IPS-20b (cell line): ENCODE results near the gene ELMOD3.
A peak's percentile ranks its signal among the peaks of the same experiment; 100 is the strongest.
"Not testable (repeated sequence)": the region's sequence is repeated elsewhere in the genome, so short reads cannot be mapped to it uniquely, and the experiment has no call there.

Source experiments
- H3K27ac ChIP-seq: one replicate; pipeline ENCODE4 v1.5.1; 2013; ENCODE audit warnings: low read length
- H3K27me3 ChIP-seq: 2 replicates; pipeline ENCODE4 v1.6.1; 2013; ENCODE audit warnings: mild to moderate bottlenecking, low read length, inconsistent platforms; ENCODE audit not compliant: insufficient read depth
- H3K36me3 ChIP-seq: 2 replicates; pipeline ENCODE4 v1.6.1; 2013; ENCODE audit warnings: low read depth, mild to moderate bottlenecking, inconsistent platforms, low read length, moderate library complexity; ENCODE audit not compliant: insufficient read depth
- H3K4me1 ChIP-seq: 2 replicates; pipeline ENCODE4 v1.6.1; 2013; ENCODE audit warnings: mild to moderate bottlenecking, control low read depth, inconsistent platforms, low read length, moderate library complexity; ENCODE audit not compliant: insufficient read depth
- H3K4me3 ChIP-seq: 2 replicates; pipeline ENCODE4 v1.5.1; 2013; ENCODE audit warnings: mild to moderate bottlenecking, low read length, inconsistent platforms
- H3K9ac ChIP-seq: 2 replicates; pipeline ENCODE4 v1.6.1; 2013; ENCODE audit warnings: low read depth, mild to moderate bottlenecking, inconsistent platforms, low read length, moderate library complexity
- H3K9me3 ChIP-seq: 2 replicates; pipeline ENCODE4 v1.6.1; 2013; ENCODE audit warnings: mild to moderate bottlenecking, low read depth, low read length, inconsistent platforms; ENCODE audit not compliant: insufficient read depth

The ELMOD3 gene

DNA sequence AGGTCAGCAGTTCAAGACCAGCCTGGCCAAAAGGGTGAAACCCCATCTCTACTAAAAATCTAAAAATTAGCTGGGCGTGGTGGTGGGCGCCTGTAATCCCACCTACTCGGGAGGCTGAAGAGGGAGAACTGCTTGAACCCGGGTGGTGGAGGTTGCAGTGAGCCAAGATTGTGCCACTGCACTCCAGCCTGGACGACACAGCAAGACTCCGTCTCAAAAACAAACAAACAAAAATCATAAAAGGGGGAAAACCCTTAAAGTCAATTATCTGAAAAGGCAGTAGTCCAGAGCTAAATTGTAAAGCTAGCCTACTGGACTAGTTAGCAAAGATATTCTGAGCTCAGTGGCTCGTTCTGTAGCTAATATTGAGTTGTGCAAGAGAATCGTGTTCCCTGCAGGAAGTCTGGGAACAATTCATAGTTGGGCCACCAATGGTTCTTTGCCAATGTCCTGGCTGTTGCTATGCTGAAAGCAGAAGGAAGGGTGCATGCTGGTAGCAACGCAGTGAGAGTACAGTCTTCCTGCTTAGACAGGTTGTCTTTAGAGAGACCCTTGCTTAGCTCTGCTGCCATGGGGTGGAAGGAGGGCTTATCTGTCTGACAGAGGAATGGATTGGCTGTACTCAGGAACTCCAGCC, 31.1 kb upstream of the ELMOD3 start:
- Histone ChIP-seq H3K4me3 (no peak overlapping the region), H3K9ac (no peak overlapping the region), H3K4me1 (peaks cover 12% of the 10 kb centered on the region), H3K36me3 (peaks cover 78% of the 10 kb centered on the region), H3K27ac (no peak overlapping the region), H3K27me3 (no peaks in the 10 kb centered on the region), H3K9me3 (no peaks in the 10 kb centered on the region)

- not testable (repeated sequence) for H3K9ac ChIP-seq, H3K9me3 ChIP-seq, H3K4me3 ChIP-seq, H3K27me3 ChIP-seq, H3K27ac ChIP-seq
- Histone ChIP-seq H3K36me3 (peaks cover 73% of the 10 kb centered on the region), H3K4me1 (peaks cover 12% of the 10 kb centered on the region)
Observed at GRCh38 chr2:85323988-85324367, 30.6 kb upstream of the ELMOD3 start.

DNA sequence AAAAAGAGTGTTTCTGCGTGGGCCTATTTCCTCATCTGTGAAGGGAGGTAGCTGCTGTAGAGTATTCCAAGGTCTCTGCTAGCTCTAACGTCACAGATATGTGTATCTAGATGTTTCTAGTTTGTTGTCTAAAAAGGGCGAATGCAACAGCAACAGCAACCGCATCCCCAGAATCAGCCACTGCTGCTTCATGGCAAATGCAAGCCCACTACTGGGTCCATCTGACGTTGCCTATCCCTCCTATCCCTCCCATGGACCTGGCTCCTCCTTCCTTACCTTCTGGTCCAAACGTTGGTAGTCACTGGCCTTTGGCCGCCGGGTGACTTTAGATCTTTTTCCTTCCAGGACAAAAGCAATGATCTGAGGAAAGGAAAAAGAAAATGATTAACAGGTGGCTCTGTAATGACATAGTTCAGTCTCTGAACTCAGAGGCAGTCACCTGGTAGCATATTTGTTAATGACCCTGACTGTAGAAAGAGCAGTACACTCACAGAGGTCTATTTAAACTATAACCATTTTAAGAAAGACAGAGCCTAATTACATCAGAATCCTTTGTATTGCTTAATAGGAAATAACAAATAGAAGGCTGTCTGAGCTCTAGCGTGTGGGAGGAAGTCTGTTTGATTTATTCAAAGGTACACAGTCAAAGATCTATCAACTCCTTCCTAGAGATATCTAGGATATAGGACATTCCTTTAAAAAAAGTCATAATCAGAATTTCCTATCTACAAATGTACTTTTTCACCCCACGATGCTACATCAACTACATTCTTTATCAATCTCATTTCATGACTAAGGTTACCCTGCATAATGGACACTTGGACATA, 29.7 kb upstream of the ELMOD3 start:
- no peaks in the 10 kb centered on the region for H3K9me3 ChIP-seq
- no peak overlapping the region for H3K9ac ChIP-seq
- peaks cover 66% of the 10 kb centered on the region for H3K36me3 ChIP-seq
- peaks cover 12% of the 10 kb centered on the region for H3K4me1 ChIP-seq
- no peak overlapping the region for H3K27ac ChIP-seq
- H3K27me3 ChIP-seq = no peaks in the 10 kb centered on the region
- H3K4me3 ChIP-seq = peak overlapping the region; percentile 46

DNA sequence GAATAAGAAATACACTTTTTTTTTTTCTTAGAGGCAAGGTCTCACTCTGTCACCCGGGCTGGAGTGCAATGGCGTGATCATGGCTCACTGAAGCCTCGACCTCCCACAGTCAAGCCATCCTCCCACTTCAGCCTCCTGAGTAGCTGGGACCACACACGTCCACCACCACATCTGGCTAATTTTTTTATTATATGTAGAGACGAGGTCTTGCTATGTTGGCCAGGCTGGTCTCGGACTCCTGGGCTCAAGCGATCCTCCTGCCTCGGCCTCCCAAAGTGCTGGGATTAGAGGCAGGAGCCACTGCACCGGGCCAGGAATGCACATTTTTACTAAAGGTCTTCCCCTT, 29.1 kb upstream of the ELMOD3 start:
- peaks cover 60% of the 10 kb centered on the region for H3K36me3 ChIP-seq
- H3K27ac ChIP-seq = no peak overlapping the region
- H3K9ac ChIP-seq = no peak overlapping the region
- H3K9me3 ChIP-seq = no peaks in the 10 kb centered on the region
- H3K4me1 ChIP-seq = peaks cover 12% of the 10 kb centered on the region
- H3K27me3 ChIP-seq = no peaks in the 10 kb centered on the region
- peak overlapping the region; percentile 81 for H3K4me3 ChIP-seq

DNA sequence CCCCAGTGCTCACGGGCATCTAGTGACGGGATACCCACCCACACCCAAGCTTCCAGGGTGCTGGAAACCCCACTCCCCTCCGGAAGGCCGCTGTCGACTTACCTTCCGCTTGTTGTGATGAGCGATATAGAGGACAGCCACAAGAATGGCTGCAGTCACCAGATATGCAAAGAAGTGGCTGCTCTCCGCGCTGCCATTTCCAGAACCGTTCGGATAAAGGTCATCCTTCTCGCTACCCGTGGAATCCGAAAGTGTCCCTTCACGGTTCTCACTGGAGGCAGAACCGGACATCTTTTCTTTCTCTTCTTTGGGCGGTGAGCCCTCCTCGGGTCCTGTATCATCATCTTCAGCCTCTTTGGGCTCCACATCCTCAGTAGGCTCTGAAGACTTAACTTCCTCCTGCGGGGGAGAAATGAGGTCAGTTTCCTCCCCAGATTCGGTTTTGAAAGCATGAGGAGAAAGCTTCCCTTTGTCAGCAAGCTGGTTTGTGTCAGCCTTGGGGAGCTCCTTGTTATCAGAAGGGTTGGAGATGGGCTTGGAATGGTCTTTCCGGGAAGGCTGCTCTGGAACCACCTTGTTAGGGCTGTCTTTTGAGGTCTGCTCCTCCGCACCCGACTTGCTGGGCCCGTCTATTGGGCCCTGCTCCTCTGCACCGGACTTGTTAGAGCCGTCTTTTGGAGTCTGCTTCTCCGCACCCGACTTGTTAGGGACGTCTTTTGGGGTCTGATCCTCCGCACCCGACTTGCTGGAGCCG, 28.0 kb upstream of the ELMOD3 start:
- H3K4me1 ChIP-seq = peaks cover 12% of the 10 kb centered on the region
- H3K36me3 ChIP-seq = peaks cover 48% of the 10 kb centered on the region
- H3K27ac ChIP-seq = no peak overlapping the region

GRCh38 chr2:85327160-85327821, 27.3 kb upstream of the ELMOD3 start:
- Histone ChIP-seq H3K9ac (peak overlapping the region; percentile 93), H3K4me1 (peaks cover 12% of the 10 kb centered on the region), H3K27me3 (no peaks in the 10 kb centered on the region), H3K27ac (no peak overlapping the region), H3K9me3 (no peaks in the 10 kb centered on the region), H3K36me3 (peaks cover 41% of the 10 kb centered on the region), H3K4me3 (peak overlapping the region; percentile 81)

More for the DNA sequence above, 28.0 kb upstream of the ELMOD3 start:
- H3K4me3 ChIP-seq = peak overlapping the region; percentile 81
- peak overlapping the region; percentile 93 for H3K9ac ChIP-seq
- no peaks in the 10 kb centered on the region for H3K9me3 ChIP-seq
- no peaks in the 10 kb centered on the region for H3K27me3 ChIP-seq

DNA sequence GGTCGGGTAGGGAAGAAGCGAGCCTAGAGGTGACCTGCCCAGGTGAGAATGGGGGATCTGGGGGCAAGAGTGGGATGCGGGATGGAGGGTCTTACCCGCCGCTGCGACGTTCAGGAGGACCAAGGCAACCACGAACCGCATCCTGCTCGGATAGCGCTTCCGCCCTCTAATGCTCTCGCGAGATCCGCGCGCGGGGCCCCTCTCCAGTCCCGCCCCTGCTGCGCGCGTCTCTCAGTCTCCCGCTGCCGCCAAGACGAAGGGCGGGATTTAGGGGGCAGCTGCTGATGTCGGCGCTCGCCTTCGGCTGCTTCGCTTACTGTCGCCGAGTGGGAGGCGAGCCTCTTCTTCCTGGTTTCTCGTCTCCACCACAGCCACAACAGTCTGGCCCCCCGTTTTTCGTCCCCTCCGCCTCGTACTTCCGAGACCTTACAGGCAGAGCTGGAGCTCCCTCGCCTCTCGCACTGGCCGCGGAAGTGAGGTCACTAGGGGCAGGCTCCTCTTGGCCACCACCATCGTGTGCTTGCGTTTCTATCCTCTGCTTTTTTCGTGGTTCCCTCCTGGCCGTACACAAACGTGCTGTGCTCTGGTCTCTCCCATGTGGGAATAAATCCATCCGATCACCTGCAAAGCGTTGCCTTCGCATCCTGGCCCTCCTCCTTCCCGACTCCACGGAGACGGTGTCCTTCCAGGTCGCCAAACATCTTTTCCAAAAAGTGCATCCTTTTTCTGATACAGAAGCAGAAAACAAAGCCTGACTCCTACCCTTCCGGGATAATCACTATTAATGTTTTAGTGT, 26.5 kb upstream of the ELMOD3 start, which contains the start of gene TGOLN2:
Gene TGOLN2 (minus strand): TSS at position 168 of the 796 bp plus-strand sequence. CDS start 27 bp downstream, at position 141.
- Histone ChIP-seq H3K9me3 (no peaks in the 10 kb centered on the region), H3K27ac (peak within 1 kb of the TSS; percentile 95), H3K4me3 (peak within 1 kb of the TSS; percentile 81), H3K4me1 (peaks cover 12% of the 10 kb centered on the region), H3K27me3 (no peaks in the 10 kb centered on the region), H3K36me3 (peaks cover 34% of the 10 kb centered on the region), H3K9ac (peak within 1 kb of the TSS; percentile 93)

DNA sequence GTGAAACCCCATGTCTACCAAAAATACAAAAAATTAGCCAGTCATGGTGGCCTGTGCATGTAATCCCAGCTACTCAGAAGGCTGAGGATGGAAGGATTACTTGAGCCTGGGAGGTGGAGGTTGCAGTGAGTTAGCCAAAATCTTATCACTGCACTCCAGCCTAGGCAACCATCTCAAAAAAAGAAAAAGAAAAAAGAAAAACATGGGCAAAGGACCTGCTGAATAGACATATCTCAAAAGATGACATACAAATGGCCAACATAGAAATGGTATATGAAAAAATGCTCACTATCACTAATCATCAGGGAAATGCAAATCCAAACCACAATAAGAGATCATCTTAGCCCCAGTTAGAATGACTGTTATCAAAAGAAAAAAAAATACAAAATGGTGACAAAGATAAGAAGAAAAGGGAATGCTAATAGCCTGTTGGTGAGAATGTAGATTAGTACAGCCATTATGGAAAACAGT, 25.4 kb upstream of the ELMOD3 start:
- Histone ChIP-seq H3K9ac (no peak overlapping the region; the same call in 1 of the 2 replicates), H3K36me3 (peaks cover 22% of the 10 kb centered on the region), H3K9me3 (no peaks in the 10 kb centered on the region), H3K27me3 (no peaks in the 10 kb centered on the region), H3K4me1 (peaks cover 12% of the 10 kb centered on the region), H3K4me3 (no peak overlapping the region), H3K27ac (no peak overlapping the region)

DNA sequence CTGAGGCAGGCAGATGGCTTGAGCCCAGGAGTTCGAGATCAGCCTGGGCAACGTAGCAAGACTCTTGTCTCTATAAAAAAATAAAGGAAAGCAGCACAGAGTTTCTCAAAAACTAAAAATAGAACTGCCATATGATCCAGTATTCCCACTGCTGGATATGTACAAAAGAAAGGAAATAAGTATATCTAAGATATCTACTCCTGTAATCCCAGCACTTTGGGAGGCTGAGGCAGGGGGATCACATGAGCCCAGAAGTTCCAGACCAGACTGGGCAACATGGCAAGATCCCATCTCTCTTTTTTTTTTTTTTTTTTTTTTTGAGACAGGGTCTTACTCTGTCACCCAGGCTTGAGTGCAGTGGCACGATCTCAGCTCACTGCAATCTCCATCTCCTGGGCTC, 24.9 kb upstream of the ELMOD3 start:
- not testable (repeated sequence) for H3K9ac ChIP-seq

DNA sequence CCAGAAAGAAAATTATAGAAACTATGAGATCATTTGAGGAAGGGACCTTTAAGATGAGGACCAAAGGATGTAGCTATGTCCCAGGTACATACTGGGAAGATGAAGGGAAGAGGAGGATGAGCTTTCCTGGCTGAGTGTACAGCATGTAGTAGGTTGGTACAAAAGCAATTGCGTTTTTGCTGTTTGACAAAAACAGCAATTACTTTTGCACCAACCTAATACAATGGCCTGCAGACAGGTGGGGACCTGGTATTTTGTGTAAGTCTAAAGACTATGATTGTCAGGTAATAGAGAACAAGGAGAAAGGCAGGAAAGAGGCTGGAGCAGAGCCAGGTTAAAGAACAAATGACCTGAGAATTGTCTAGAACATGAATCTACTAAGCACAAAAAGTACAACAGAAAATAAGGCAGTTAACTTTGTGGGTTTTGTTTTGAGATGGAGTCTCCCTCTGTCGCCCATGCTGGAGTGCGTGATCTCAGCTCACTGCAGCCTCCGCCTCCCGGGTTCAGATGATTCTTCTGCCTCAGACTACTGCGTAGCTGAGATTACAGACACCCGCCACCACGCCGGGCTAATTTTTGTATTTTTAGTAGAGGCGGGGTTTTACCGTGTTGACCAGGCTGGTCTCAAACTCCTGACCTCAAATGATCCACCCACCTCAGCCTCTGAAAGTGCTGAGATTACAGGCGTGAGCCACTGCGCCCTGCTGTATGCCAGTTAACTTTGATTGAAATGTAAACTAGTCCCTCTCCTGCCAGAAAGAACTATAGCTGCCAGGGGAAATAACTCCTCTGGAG, 23.5 kb upstream of the ELMOD3 start:
- no peak overlapping the region for H3K27ac ChIP-seq
- no peak overlapping the region for H3K9ac ChIP-seq
- no peaks in the 10 kb centered on the region for H3K27me3 ChIP-seq
- H3K4me1 ChIP-seq = peaks cover 10% of the 10 kb centered on the region
- no peak overlapping the region for H3K4me3 ChIP-seq
- peaks cover 4% of the 10 kb centered on the region; the same call in 1 of the 2 replicates for H3K36me3 ChIP-seq
- no peaks in the 10 kb centered on the region for H3K9me3 ChIP-seq

More for the DNA sequence above, 24.9 kb upstream of the ELMOD3 start:
- not testable (repeated sequence) for H3K9me3 ChIP-seq, H3K27ac ChIP-seq, H3K4me3 ChIP-seq, H3K27me3 ChIP-seq
- H3K36me3 ChIP-seq = peaks cover 17% of the 10 kb centered on the region
- H3K4me1 ChIP-seq = peaks cover 12% of the 10 kb centered on the region
